Peyer's patch (tissue), 4 donors: Measurements from ENCODE around the gene PDGFD. TPM values are rescaled to one million over a fixed set of nuclear protein-coding genes. Genes with fewer than 3 reads are reported as not detected.

Experiments used
- DNase-seq, 3 donors: peaks; one replicate each; pipeline ENCODE4 v3.0.0-alpha.2; 2017 to 2019
- H3K27ac ChIP-seq, 4 donors: fragments of 200-600 bp; sonication (generic); one replicate each; pipeline ENCODE4 v1.5.1; 2016 to 2019
- H3K27me3 ChIP-seq, 2 donors: fragments of 200-600 bp; sonication (generic); one replicate each; pipeline ENCODE4 v1.5.1; 2019
- H3K36me3 ChIP-seq, 3 donors: fragments of 200-600 bp; sonication (generic); one replicate each; pipeline ENCODE4 v1.5.1; 2016 to 2019
- H3K4me1 ChIP-seq, 4 donors: fragments of 200-600 bp; sonication (generic); one replicate each; pipeline ENCODE4 v1.5.1; 2016 to 2019
- H3K4me3 ChIP-seq, 4 donors: fragments of 200-600 bp; sonication (generic); 1 replicate in 3 of 4; 2 replicates in 1 of 4; pipeline ENCODE4 v1.5.1; 2016 to 2019; ENCODE audit warnings: mild to moderate bottlenecking in 1 of 4
- H3K9me3 ChIP-seq, 4 donors: fragments of 200-600 bp; sonication (generic); one replicate each; pipeline ENCODE4 v1.5.1; 2016 to 2019; ENCODE audit warnings: mild to moderate bottlenecking in 1 of 4
- CTCF ChIP-seq, 6 experiments: fragments of 450-650 bp in 4 of 6; fragments of 200-600 bp in 2 of 6; sonication (generic) in 1 of 6; IDR thresholded peaks; one replicate each; pipeline ENCODE4 v1.5.1; 2017 to 2019; ENCODE audit warnings: antibody characterized with exemption in 6 of 6, mild to moderate bottlenecking in 3 of 6, moderate library complexity in 1 of 6
- POLR2A ChIP-seq, 2 donors: fragments of 450-650 bp; IDR thresholded peaks; one replicate each; pipeline ENCODE4 v1.5.1; 2017; ENCODE audit warnings: antibody characterized with exemption in 2 of 2, mild to moderate bottlenecking in 2 of 2, moderate library complexity in 2 of 2
- total RNA-seq, 4 donors: library from RNA; depleted of rRNA; stranded (reverse); fragments of >200 nt; gene quantifications; one replicate each; pipeline ENCODE4 v1.1.0, GENCODE V29; 2016

PDGFD gene
- total RNA-seq, 4 donors from 2014 or later, result 0.83 to 1.9 (median 1.7) TPM

DNA sequence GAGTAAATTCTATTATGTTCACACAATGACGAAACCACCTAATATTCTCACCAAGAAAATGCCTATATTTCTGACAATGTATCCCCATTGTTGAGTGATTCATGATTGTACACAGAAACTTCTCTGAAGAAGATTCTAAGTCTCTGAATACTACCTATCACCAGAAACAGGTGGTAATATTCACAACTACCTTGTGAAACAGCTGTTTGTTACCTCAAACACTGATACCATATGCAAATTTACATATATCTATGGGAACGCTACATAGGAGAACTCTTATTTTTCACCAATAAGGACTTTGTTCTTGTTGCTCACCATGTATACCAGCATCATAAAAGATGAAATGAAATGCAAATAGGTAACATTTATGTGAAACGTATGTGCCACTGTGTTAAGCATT is 59.3 kb downstream of the PDGFD start:
- TF ChIP-seq POLR2A (IDR thresholded peaks at IDR 0.05) (no peak), CTCF (IDR thresholded peaks at IDR 0.05) (no peak)
- H3K4me1 ChIP-seq, result no peaks in the 10 kb centered on the region
- no peaks in the 10 kb centered on the region for H3K36me3 ChIP-seq
- no peak overlapping the region for H3K4me3 ChIP-seq
- H3K9me3 ChIP-seq, result no peaks in the 10 kb centered on the region
- H3K27ac ChIP-seq, result no peak overlapping the region
- no peak for DNase-seq
- H3K27me3 ChIP-seq, result no peaks in the 10 kb centered on the region

DNA sequence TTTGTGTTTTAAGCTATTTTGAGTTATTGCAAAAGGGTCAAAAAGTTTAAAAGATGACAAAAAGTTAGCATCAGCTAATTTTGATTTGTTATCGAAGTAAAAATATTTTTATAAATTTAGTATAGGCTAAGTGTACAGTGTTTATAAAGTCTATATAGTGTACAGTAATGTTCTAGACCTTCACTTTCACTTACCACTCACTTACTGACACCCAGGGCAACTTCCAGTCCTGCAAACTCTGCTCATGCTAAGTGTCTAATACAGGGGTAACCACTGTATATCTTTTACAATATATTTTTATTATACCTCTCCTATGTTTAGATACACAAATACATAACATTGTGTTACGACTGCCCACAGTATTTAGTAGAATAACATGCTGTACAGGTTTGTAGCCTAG is 59.7 kb downstream of the PDGFD start:
- no peaks in the 10 kb centered on the region for H3K9me3 ChIP-seq
- no peaks in the 10 kb centered on the region for H3K4me1 ChIP-seq
- no peak overlapping the region for H3K27ac ChIP-seq
- no peaks in the 10 kb centered on the region for H3K36me3 ChIP-seq
- H3K27me3 ChIP-seq, result no peaks in the 10 kb centered on the region
- no peak for DNase-seq
- TF ChIP-seq CTCF (IDR thresholded peaks at IDR 0.05), result no peak
- no peak for TF ChIP-seq POLR2A (IDR thresholded peaks at IDR 0.05)
- no peak overlapping the region for H3K4me3 ChIP-seq

DNA sequence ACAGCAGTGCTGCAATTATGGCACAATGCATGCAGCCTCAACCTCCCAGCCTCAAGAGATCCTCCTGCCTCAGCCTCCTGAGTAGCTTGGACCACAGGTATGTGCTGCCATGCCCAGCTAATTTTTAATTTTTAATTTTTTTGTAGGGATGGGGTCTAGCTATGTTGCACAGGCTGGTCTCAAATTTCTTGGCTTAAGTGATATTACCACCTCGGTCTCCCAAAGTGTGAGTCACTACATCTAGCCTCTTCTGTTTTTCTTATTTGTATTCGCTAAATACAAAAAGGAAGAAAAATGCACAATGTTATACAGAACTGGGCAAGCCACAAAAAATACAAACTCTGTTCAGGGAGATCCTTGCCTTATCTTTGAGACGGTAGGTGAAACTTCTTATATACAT is 65.4 kb downstream of the PDGFD start:
- no peak overlapping the region for H3K27ac ChIP-seq
- no peak for DNase-seq
- H3K4me1 ChIP-seq, result no peaks in the 10 kb centered on the region
- no peaks in the 10 kb centered on the region for H3K36me3 ChIP-seq
- H3K27me3 ChIP-seq, result no peaks in the 10 kb centered on the region
- TF ChIP-seq CTCF (IDR thresholded peaks at IDR 0.05) (no peak), POLR2A (IDR thresholded peaks at IDR 0.05) (no peak)
- H3K9me3 ChIP-seq, result no peaks in the 10 kb centered on the region
- H3K4me3 ChIP-seq, result no peak overlapping the region

- no peak for DNase-seq
- Histone ChIP-seq H3K27me3 (no peaks in the 10 kb centered on the region), H3K9me3 (no peaks in the 10 kb centered on the region), H3K27ac (no peak overlapping the region), H3K4me3 (no peak overlapping the region), H3K36me3 (no peaks in the 10 kb centered on the region), H3K4me1 (no peaks in the 10 kb centered on the region)
- TF ChIP-seq CTCF (IDR thresholded peaks at IDR 0.05), result no peak
- no peak for TF ChIP-seq POLR2A (IDR thresholded peaks at IDR 0.05)
These were observed 65.8 kb downstream of the PDGFD start for GRCh38 chr11:104098132-104098531.

DNA sequence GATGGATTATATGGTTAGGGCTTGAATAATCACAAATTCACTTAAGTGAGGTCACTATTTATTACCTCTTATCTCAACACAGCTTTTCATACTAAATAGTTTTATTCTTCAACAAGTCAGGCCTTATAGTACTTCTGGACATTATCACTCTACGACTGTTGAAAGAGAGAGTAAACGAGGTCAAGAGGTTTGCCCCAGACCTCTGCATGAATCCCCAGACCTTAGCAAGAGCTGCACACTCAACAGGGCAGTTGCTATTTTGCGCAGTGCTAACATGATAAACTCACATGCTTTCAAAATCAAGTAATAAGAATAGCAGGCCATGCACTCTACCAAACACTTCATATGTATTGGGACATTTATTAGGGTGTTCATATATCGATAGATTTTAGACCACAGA is 67.0 kb downstream of the PDGFD start:
- Histone ChIP-seq H3K4me1 (no peaks in the 10 kb centered on the region), H3K27ac (no peak overlapping the region), H3K27me3 (no peaks in the 10 kb centered on the region), H3K9me3 (no peaks in the 10 kb centered on the region), H3K4me3 (no peak overlapping the region), H3K36me3 (no peaks in the 10 kb centered on the region)
- TF ChIP-seq CTCF (IDR thresholded peaks at IDR 0.05), result no peak
- TF ChIP-seq POLR2A (IDR thresholded peaks at IDR 0.05), result no peak
- DNase-seq, result no peak

DNA sequence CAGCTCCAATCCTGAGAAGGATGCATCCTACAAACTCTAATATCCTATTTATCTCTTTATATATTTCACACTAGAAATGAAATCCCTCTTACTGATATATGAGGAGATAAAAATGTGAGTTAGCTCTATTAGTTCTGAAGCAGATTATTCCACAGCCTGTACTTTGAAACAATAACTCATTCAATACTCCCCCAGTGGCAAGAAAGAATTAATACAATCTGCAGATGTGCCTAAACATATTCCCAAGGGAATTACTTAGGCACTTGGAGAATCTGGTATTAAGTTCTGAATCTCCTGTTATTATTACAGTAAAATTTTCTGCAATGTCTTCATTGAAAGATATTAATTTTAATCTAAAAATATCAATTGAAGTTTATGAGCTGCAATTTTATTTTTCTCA is 68.2 kb downstream of the PDGFD start:
- H3K4me1 ChIP-seq, result no peaks in the 10 kb centered on the region
- H3K4me3 ChIP-seq, result no peak overlapping the region
- TF ChIP-seq CTCF (IDR thresholded peaks at IDR 0.05), result no peak
- no peak for TF ChIP-seq POLR2A (IDR thresholded peaks at IDR 0.05)
- H3K27me3 ChIP-seq, result no peaks in the 10 kb centered on the region
- H3K9me3 ChIP-seq, result no peaks in the 10 kb centered on the region
- DNase-seq, result no peak
- H3K36me3 ChIP-seq, result no peaks in the 10 kb centered on the region
- H3K27ac ChIP-seq, result no peak overlapping the region
